Left renal pelvis (tissue), 4 donors: ENCODE measurements around the gene PNMA8B. TPM values are rescaled to one million over a fixed set of nuclear protein-coding genes. Genes with fewer than 3 reads are reported as not detected.
"Not testable (repeated sequence)": the region's sequence is repeated elsewhere in the genome, so short reads cannot be mapped to it uniquely, and the experiment has no call there.

Experiments
- DNase-seq, 4 donors: peaks; one replicate each; pipeline ENCODE4 v3.0.0-alpha.2; 2013; ENCODE audit warnings: low read depth in 4 of 4, low spot score in 3 of 4
- polyA plus RNA-seq, 4 donors: library from polyadenylated mRNA; unstranded; fragments of 120-200 nt; gene quantifications; one replicate each; pipeline ENCODE4 v1.2.1, GENCODE V29; 2013; ENCODE audit not compliant: insufficient read length in 4 of 4

The PNMA8B gene
- polyA plus RNA-seq, 4 donors = 3.3 to 8.1 (median 5.0) TPM

DNA sequence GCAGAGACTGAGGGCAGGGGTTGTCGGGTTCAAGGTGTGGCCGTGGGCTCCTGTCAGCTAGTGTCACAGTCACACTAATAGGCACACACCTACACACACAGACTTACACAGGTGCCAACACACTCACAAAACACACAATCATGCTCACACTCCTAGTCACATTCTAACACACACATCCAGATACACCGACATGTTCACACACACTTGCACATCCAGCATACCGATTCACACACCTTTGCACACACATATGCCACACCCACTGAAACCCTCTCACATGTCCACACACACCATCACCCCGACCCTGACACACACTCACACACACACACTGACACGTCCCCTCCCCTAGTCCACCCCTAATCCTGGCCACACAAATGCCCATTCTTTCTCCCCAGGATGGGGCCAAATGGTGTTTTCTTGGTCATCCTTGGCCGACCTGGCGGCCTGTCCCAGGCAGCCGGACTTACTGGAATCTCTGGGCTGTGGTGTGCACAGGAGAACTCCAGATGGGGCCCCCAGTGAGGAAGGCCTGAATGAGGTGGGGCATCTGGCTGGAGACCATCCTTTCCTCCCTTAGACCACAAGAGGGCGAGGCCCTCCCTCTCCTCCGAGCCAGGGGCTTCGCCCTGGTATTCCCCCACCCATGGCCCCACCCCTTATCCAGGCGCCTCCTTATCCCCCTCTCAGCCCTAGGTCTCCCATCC is 19.1 kb upstream of the PNMA8B start:
- DNase-seq = no peak

DNA sequence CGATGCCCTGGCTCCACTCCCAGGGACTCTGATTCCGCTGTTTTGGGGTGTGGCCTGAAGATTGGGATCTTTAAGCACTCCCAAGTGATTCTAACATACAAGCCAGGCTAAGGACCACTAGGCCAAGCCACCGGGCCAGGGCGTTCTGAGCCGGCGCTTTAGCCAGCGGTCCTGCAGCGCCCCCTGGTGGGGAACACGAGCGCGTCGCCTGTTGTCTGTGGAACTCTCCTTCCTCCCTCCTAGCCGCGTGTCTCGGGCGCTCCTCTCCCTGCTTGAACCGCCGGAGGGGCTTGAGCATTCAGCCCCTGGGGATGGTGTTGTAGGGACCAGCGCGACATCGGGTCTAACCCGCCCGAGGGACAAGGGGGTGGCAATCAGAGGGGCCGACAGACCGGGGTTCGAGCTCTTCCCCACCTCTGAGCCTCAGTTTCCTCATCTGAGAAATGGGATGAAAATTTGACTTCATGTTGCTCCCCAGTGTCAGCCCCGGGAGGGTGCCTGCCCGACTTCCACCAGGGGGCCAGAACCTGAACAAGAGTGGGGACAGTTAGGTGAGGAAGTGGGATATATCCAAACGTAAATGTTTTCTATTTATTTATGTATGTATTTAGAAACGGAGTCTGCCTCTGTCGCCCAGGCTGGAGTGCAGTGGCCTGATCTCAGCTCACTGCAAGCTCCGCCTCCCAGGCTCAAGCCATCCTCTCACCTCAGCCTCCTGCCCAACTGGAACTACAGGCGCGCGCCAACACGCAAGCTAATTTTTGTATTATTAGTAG is 18.0 kb upstream of the PNMA8B start:
- DNase-seq = peak in 1 of 4 donors; percentile 44

DNA sequence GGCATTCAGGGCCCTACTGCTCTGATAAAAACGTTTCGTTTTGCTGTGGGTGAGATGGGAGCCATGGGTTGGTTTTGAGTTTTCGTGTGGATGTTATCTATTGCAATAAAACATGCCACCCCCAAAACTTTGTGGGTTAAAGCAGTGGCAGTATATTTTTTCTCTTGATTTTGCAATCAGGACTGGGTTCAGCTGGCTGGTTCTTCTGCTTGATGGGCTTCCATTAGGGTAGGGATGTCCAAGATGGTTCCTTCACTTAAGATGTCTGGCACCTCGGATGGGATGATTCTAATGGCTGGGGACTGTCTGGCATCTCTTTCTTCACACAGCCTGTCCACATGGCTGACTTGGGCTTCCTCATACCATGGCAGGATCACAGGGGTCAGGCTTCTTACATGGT is 15.6 kb upstream of the PNMA8B start:
- DNase-seq = no peak

DNA sequence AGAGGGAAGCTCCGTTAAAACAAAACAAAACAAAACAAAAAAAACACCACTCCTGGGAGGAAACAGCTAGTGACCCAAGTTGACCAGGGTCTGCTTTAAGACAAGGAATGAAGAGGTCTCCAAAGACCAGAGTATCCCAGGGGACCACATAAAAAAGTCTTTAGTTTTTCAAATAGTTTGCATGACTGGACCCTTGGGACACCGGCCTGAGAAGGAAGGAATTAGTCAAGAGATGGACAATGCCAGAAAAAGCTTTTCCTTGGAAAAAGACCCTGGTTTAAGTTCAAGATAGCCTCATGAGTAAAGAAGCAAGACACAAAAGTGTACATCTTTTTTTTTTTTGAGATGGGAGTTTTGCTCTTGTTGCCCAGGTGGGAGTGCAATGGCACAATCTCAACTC is 12.5 kb upstream of the PNMA8B start:
- no peak for DNase-seq

DNA sequence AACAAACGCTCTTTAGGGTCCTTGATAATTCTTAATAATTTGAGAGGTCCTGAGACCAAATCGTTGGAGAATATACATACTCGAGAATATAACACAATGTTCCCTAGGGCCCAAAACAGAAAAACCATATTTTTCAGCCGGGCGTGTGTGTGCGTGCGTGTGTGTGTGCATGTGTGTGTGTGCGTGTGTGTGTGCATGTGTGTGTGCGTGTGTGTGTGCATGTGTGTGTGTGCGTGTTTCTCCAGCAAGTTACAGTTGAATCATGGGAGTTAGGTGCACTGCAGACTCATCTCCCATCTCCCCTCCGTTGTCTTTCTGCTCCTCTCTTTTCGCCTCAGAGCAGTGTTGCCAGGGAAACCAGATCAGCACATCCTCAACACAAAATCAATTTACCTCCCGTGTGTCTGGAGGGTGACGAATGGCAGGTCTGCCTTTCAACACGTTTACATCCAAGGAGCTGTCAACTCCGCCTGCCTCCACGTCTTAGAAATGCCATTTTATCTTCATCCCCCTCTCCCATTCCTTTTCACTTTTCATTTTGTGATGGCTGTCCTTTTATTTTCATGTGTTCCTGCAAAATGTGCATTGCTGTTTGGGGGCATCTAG is 8.3 kb upstream of the PNMA8B start:
- DNase-seq = no peak

DNA sequence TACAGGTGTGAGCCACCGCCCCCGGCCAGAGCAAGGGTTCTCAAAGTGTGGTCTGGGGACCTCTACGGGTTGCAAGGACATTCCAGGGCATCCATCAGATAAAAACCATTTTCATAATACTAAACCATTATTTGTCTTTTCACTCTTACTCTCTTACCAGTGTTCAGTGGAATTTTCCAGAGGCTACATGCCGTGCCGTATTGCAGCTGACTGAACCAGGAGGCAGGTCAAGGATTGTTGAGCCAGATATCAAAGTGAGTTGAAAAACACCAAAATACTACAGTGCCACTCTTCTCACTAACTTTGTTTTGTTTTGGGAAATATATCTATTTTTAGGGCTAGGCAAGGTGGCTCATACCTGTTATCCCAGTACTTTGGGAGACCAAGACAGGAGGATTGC is 7.2 kb upstream of the PNMA8B start:
- DNase-seq = no peak

DNA sequence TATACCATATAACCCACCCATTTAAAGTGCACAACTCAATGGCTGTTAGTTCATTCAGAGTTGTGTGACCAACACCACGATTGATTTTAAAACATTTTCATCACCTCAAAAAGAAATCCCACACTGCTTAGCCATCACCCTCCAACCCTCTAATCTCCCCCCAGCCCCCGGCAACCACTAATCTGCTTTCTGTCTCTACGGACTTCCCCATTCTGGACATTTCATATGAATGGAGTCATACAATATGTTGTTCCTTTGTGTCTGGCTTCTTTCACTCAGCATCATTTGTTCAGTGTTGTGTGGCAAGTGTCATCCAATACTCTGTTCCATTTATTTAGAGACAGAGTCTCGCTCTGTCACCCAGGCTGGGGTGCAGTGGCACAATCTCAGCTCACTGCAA is 4.0 kb upstream of the PNMA8B start:
- DNase-seq = no peak

DNA sequence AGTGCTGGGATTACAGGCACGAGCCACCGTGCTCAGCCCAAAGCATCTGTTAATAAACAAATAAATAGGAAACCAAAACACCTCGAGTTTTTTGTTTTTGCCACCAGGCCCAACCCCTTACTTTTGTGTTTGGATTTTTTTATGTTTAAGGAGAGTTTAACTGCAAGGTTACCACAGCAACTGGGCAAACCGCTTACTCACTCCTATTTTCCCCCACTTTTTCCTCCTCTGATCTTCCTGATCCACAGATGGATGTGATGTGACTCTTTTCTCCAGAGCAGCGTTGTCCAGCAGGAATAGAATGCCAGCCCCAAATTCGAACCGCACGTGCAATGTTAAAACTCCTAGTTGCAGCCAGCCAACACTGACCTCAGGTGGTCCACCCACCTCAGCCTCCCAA is 2.1 kb upstream of the PNMA8B start:
- DNase-seq = no peak

DNA sequence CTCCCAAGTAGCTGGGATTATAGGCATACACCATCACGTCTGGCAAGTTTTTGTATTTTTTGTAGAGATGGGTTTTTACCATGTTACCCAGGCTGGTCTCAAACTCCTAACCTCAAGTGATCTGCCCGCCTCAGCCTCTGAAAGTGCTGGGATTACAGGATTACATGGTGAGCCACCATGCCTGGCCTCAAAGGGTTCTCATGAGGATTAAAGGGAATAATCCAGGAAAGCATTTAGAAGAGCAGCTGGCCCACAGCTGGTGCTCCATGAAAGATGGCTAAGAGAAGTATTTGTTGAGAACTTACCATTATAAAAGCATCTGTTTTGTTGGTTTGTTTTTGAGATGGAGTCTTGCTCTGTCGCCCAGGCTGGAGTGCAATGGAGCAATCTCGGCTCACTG is 1.2 kb upstream of the PNMA8B start:
- not testable (repeated sequence) for DNase-seq

DNA sequence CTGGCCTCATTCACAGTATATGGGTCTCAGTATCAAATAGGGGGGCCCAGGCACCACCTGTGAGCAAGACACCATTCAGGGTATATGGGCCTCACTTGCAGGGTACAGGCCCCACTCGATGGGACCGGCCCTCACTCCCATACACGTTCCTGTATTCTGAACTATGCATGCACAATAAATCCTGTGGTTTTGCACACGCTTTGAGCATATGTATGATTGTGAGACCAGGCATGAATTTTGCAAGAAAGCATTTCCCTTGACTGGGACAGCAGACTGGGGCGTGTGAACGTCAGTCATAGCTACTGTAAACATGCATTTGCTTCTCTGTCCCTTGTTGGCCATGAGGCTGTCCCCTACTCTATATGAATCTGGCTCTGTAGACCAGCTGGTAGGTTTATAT is 637 bp upstream of the PNMA8B start:
- no peak for DNase-seq

DNA sequence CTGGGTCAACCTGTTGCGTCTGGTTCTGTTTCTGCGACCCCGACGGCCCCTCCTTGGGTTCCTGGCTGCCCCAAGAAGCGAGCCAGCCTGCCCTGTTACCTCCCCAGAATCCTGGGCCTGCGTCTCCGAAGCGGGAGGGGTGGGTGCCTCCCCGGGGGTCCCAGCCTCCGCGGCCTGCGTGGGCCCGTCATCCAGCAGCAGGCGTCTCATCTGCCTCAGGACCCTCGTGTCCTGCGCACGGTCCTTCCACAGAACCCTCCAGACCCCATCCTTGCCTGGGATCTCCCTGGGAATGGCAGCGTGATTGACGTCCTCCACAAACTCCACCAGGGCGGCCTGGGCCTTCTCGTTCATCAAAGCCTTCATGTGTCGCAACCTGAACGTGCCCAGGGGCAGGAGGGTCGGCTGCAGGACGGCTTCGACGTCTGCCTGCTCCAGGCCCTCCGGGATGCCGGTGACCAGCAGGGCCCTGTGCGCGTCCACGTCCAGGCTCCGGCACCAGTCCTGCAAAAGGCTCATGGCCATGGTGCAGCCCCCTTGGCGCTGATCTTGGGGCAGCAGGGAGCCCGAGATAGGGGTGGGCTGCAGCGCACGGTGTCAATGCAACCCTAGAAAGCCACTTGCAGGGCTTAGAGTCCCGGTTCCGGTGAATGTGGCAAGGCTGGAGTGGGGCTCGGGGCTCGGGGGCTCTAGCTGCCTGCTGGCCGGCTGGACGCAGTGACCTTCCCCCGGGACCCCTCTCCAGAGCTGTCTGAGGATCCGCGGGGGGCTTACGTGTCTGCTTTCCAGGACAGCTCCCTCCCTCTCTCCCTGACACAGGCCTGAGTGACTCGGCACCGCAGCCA is 504 bp downstream of the PNMA8B start:
- DNase-seq = no peak

DNA sequence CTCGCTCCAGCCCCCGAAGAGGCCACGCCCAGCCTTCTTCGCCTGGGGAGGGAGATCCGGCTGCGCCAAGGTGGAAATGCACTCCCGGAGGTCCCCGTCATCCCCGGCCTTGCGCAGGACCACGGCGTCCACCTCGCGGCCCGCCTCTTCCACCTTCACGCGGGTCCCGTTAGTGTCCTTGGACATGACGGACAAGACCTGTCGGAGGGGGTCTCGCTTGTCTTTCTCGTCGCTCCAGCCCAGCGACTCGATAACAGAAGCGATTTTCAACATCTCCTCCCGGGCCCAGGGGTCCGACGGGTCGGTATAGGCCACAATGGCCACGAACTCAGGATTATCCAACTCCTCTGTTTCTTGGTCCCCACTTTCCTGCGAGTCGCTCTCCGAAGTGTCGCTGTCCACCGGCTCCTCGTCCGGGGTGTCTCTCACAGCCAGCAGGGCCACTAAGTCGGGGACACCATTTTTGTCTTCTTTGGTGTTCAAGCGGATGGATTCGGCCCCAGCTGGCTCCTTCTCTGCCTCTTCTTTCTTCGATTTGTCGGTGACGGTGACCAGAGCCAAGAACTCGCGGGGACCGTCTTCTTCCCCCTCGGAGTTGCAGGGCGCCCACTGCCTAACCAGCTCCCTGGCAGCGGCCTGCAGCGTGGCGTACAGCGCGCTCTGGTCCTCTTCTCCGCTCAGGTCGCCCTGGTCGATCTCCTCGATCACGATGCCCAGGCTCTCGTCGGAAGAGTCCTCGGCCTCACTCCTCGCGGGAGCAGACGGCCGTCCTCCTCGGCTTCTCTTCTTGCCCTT is 1.3 kb downstream of the PNMA8B start:
- no peak for DNase-seq

DNA sequence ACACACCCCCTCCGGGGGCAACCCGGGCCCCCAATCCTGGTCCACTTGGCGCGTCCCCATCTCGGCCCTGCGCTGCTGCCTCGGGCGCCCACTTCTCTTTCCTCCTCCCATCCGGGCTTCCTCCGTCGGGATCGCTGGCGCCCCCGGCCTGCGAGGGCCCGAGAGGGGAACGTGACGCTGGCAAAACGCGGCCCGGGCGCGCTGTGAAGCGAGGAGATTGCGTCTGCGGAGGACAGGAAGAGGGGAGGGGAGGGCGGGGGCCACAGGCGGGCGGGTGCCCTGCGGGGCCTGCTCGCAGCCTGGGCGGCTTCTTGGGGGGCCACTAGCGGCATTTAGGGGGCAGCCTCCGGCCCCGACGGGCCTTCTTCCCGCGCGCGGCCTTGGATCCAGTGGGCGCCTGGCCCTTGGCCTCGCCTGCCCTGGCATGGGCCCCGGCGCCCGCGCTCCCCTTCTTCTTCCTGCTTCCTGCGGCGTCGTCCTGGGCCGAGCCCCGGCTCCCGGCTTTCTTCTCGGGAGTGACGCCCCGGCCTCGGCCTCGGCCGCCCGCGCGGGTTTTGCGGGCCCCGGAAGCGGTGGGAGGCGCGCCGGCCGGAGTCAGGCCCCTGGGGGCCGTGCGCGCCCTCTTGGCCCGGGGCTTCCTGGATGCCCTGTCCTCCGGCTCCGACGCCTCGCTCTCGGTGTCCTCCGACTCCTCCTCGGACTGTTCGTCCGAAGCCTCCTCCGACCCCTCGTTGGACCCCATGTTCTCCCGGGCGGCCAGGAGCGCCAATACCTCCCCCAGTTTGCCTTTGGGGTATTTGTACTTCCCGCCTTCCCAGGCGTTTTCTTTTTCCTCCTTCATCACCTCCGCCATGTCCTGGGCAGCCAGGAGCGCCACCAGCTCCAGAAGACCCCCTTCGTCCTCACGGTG is 2.2 kb downstream of the PNMA8B start:
- no peak for DNase-seq

DNA sequence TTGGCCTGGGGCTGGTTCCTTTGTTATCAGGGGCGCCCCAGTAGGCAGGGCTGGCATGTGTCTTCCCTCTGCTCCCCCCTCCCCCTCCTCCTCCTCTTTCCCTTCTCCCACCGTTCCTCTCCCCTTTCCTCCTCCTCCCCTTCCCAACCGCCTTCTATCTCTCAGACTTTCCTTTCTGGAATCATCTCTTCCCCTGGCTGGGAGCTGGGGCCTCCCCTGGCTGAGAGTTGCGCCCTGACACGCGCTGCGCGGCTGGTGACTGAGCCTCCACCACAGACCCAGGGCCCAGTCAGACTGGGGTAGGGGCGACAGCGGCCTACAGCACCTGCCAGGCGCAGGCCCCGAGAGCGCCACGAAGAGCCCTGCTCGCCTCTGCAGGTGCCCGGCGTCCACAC is 2.8 kb downstream of the PNMA8B start:
- DNase-seq = no peak

DNA sequence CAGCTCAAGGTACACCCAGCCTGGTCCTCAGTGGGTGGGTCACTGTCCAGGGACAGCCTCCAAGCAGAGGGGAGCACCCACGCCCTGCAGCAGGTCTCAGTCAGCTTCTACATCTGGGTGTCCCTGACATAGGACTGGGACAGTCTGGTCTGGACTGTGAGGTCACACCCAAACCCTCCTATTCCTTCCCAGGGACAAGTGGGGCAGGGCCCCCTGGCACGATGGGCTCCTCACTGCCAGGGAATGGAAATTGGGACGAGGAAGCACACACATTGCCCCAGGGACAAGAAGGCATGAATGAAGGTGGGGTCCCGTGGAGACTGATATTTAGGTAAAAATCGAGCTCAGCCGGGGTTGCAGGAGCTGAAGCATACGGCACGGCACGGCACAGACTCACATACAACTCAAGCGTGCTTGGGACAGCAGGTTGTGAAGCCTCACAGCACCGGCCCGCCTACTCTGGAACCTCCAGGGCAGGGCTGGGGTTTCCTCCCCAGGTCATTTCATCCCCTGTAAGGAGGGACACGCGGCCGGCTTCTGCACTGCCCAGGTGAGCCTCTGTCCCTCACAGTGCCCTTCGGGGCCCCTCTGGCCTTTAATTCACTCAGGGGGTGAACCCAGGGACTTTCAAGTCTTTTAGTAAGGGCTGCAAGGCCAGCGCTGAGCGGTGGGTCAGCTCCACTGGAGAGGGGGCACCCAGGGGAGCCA is 3.5 kb downstream of the PNMA8B start:
- no peak for DNase-seq

DNA sequence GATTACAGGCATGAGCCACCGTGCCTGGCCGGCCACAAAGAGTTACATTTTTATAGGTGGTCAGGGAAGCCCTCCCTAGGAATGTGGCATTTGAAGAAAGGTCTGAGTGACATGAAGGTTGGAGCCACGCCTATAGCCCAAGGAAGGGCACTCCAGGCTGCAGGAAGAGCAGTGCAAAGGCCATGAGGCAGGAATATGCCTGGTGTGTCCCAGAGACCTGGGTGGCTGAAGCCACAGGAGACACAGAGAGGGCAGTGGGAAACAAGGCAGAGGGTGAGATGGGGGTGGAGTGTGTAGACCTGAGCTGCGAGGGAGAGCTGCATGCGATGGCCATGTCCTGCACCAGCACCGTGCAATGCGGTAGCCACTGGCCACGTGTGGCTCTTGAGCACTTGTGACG is 4.9 kb downstream of the PNMA8B start:
- no peak for DNase-seq

DNA sequence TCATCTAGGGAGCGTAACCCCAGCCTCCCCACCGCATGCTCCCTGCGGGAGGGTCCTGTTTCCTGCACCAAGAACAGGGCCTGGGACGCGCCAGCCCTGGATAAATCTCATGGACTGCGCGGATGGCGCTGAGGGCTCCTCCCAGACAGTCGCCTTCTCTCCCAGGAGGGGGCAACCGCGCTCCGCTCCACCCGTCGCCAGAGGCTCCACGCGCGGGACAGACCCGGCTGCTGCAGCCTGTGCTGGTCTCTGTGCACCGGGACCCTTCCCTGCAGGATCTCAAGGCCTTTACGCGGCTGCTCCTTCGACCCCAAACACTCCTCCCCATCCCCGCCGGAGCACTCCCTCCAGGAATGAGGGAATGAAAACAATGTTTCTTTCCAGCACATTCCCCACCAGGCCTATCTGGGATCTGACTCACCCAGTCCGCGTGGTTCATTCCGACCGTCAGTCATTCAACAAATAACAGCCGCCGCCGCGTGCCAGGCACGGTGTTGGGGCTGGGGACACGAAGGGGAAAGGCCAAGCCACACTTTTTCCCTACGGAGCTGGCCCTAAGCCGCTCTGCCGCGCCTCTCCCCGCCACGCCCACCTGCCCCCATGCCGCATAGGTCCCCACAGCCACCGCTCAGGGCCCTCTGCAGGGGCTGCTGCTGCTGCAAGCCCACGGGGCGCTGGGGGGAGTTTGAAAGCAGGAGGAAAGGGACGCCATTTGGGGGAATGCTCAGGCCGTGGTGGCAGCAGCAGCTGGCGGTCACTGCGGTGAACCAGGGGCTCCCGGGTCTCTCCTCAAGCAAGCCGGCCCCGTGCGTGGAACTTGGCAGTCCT is 6.0 kb downstream of the PNMA8B start:
- no peak for DNase-seq

DNA sequence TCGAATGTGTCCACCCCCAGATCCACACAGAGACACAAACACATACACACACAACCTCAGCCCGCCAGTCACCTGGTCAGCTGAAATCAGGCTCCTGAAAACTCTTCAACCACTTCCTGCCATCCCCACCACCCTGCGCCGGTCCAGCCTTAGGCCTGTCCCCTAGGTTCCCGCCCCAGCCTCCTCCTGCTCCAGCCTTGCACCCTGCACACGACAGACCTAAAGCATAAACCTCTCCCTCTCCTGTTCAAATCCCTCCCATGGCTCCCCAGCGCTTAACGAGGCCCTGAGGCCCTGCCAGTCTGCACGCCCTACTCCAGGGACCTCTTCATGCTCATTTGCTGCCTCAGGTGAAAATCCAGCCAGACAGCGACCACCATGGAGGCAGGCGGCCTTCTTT is 7.1 kb downstream of the PNMA8B start:
- no peak for DNase-seq
